22Rv1 (cell line): ENCODE results near the gene MAN1B1.
A peak's percentile ranks its signal among the peaks of the same experiment; 100 is the strongest.

ENCODE experiments used
- H3K27ac ChIP-seq: fragments of 450-650 bp; 2 replicates; pipeline ENCODE4 v1.5.1; 2017
- CTCF ChIP-seq: fragments of 450-650 bp; IDR thresholded peaks from 2 replicates; pipeline ENCODE4 v1.5.1; 2017; ENCODE audit warnings: mild to moderate bottlenecking
- ZFX ChIP-seq: fragments of 450-650 bp; IDR thresholded peaks from 2 replicates; pipeline ENCODE4 v1.6.1; 2017; ENCODE audit warnings: antibody characterized with exemption, borderline replicate concordance

The MAN1B1 gene

GRCh38 chr9:137053944-137054931 lies 32.5 kb upstream of the MAN1B1 start, which contains the start of gene ENTPD2:
TSS of gene ENTPD2 (minus strand) at chr9:137054061. CDS start at chr9:137053997, 64 bp downstream.
- H3K27ac ChIP-seq, result peak within 1 kb of the TSS; percentile 83
- no peak for TF ChIP-seq ZFX
- TF ChIP-seq CTCF, result no peak

DNA sequence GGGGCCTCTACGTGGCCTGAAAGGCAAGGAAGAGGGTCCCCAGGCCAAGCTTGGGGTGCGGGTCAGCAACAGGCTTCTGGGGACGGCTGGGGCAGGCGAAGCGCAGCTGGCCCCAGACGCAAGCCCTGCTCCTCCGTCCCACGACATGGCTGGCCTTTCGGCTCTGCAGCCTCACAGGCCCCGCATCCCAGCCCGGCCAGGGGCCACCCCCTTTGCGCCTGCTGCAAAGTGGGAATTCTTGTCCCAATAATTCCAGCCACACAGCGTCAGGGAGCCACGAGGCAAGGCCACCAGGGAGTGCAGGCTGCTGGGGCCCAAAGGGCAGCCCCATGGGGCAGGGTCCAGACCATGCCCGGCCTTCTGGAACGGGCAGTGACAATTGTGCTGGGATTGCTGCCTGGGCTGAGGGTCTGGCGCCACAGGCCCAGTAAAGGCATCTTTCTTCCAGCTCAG lies 31.8 kb upstream of the MAN1B1 start:
- TF ChIP-seq ZFX (no peak), CTCF (no peak)
- H3K27ac ChIP-seq, result peak overlapping the region; percentile 83

GRCh38 chr9:137055385-137056364 lies 31.1 kb upstream of the MAN1B1 start:
- peak overlapping the region; percentile 83 for H3K27ac ChIP-seq
- no peak for TF ChIP-seq CTCF
- TF ChIP-seq ZFX, result no peak

GRCh38 chr9:137056739-137057415 lies 29.9 kb upstream of the MAN1B1 start:
- TF ChIP-seq CTCF, result no peak
- no peak for TF ChIP-seq ZFX
- H3K27ac ChIP-seq, result peak overlapping the region; percentile 59

GRCh38 chr9:137057545-137057944 lies 29.2 kb upstream of the MAN1B1 start:
- peak overlapping the region; percentile 59 for H3K27ac ChIP-seq
- TF ChIP-seq CTCF (no peak), ZFX (no peak)

DNA sequence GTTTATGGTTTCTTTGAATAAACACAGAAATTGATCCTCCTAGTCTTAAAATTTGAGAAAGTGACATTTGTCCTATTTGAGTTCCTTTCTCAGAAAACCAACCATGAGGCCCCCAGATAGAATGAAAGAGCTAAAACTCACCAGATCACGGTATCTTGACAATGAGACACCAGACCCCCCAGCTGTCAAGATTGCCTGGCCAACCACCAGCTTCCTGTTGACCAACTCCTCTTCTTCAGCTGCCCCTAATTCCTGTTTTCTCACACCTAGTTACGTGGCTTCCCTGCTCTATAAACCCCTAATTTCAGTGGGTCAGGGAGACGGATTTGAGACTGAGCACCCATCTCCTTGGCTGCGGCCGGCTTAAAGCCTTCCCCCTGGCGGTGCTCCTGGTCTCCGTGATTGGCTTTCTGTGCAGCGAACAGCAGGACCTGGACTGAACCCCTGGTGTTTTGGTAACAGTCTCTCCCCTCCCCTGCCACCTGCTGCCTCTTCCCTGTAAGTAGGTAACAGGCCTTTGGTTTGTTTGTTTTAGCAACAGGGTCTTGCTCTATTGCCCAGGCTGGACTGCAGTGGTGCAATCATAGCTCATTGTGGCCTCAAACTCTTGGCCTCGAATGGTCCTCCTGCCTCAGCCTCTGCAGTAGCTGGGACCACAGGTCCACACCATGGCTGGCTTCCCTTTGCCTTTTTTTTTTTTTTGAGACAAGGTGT lies 28.1 kb upstream of the MAN1B1 start:
- TF ChIP-seq ZFX, result no peak
- no peak for TF ChIP-seq CTCF
- H3K27ac ChIP-seq, result peak overlapping the region; percentile 59; the same call in 1 of the 2 replicates
